Right cardiac atrium (tissue), 5 donors: ENCODE data around the gene FURIN. TPM values are rescaled to one million over a fixed set of nuclear protein-coding genes. Genes with fewer than 3 reads are reported as not detected.
A peak's percentile ranks its signal among the peaks of the same experiment; 100 is the strongest.

Experiments used
- ATAC-seq, 2 donors: fragments of 200-7000 bp; cut with Tn5 transposase; one replicate each; pipeline versions ENCODE4 v1.8.0 to v1.9.1; 2020; ENCODE audit warnings: moderate library complexity in 2 of 2, mild to moderate bottlenecking in 1 of 2
- DNase-seq, 3 donors: peaks; one replicate each; pipeline ENCODE4 v3.0.0-alpha.2; 2020
- H3K27ac ChIP-seq: one replicate; pipeline ENCODE4 v1.5.1; 2013; ENCODE audit warnings: mild to moderate bottlenecking, low read length, control low read depth, moderate library complexity
- H3K27me3 ChIP-seq: one replicate; pipeline ENCODE4 v1.6.1; 2013; ENCODE audit not compliant: control insufficient read depth, insufficient read depth
- H3K4me1 ChIP-seq: one replicate; pipeline ENCODE4 v1.6.1; 2013; ENCODE audit warnings: low read length; ENCODE audit not compliant: control insufficient read depth, insufficient read depth
- H3K4me3 ChIP-seq: one replicate; pipeline ENCODE4 v1.5.1; 2013; ENCODE audit warnings: low read length, control low read depth
- H3K9me3 ChIP-seq: one replicate; pipeline ENCODE4 v1.6.1; 2013; ENCODE audit warnings: low read length; ENCODE audit not compliant: control insufficient read depth
- WGBS: extraction: QIAGEN DNeasy Blood & Tissue Kit; methylation state at CpG from one replicate; pipeline ENCODE4 v1.1.7; 2013; 5-methylcytosine and 5-hydroxymethylcytosine counted together
- intact Hi-C, 4 donors: fragments of 100-400 bp; cut with DNase I; formaldehyde crosslinking; loops; one replicate each; pipeline versions ENCODE4 v1.11.0 to v1.14.0; 2022 to 2023
- polyA plus RNA-seq: library from polyadenylated mRNA; stranded (reverse); fragments of 200-250 nt; gene quantifications from one replicate; pipeline ENCODE4 v1.2.3, GENCODE V29; 2013
- total RNA-seq, 4 donors: library from RNA; stranded (reverse); fragmentation: NEBNext Ultra II Directional; extraction: Animal tissue kit (Norgen Biotek cat#: 25700); gene quantifications; one replicate each; pipeline ENCODE4 v1.2.1, GENCODE V29; 2021
- donor health status: healthy with polysubstance abuse.
- donor health status: DM: no; HTN: yes; CAD: no.
- donor health status: DM: no; HTN: no; CAD: no.
- donor health status: DM: no; HTN: yes; CAD: no; lungs with severe emphysema.
- donor health status: DM: yes; HTN: yes; CAD: no.

The FURIN gene
- total and polyA plus RNA-seq, 5 donors: 57.4 to 69.0 (median 60.1) TPM

DNA sequence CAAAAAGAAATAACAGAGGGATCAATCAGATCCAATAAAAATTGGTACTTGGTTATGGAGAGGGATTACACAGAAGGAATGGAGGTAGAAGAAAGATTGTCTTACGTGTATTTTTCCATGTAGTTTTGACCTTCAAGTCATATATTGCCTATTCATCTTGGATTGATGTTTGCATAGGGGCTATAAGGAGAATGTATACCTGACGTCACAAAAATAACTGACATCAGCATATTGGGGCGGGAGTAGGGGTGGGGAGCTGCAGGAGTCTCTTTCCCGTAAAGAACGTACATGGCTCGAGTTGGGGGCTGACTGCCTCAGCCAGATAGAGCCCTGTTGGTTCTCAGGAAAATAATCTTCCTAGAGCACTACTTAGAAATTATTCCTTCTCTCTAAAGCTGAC lies 5.9 kb upstream of the FURIN start:
- 90% methylated on average over 6 of the region's 6 CpGs for WGBS
- Histone ChIP-seq H3K27ac (no peak overlapping the region), H3K4me3 (no peak overlapping the region), H3K4me1 (no peaks in the 10 kb centered on the region), H3K9me3 (no peaks in the 10 kb centered on the region), H3K27me3 (no peaks in the 10 kb centered on the region)
- intact Hi-C loops: no loop called here
- DNase-seq: no peak
- no peak for ATAC-seq

DNA sequence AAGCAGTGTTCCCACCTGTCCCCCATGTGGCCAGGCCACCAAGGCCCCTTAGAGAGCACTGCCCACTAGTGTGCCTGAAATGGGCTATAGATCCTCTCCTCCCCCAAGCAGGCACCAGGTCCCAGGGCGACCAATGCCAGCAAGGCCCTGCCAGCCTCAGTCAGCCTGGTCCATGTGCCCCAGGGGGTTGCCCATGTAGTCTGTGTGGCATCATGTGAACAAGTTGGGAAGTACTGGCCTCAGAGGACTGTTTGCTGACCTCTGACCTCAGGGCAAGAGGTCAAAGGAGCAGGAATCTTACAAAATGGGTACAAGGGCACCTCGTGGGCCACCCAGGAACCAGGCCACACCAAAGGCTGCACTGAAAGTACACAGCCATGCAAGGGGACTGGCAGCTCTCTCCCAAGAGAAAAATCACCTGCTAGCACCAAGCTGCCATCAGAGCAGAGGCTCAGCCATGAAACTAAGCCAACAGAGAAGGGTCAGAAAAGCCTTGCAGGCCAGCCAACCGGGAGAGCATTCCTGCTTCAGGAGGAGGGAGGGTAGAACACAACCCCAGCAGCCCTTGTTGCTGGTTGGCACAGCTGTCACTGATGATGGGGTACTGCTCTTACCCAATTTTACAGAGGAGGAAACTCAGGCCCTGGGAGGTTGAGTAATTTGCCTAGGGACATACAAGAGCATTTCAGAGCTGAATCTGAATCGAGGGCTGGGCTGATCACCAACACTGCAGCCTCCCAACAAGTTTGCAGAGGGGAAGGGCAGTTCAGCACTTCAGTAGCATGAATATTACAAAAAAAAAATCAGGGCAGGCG lies 5.2 kb upstream of the FURIN start:
- Histone ChIP-seq H3K27ac (peak overlapping the region; percentile 3), H3K27me3 (no peaks in the 10 kb centered on the region), H3K4me1 (peaks cover 2% of the 10 kb centered on the region), H3K9me3 (no peaks in the 10 kb centered on the region), H3K4me3 (no peak overlapping the region)
- ATAC-seq: peak; percentile 48 to 57
- intact Hi-C loops: no loop called here
- WGBS: 67% methylated on average over 5 of the region's 5 CpGs
- DNase-seq: peak in 2 of 3 donors; percentile 51 to 62

DNA sequence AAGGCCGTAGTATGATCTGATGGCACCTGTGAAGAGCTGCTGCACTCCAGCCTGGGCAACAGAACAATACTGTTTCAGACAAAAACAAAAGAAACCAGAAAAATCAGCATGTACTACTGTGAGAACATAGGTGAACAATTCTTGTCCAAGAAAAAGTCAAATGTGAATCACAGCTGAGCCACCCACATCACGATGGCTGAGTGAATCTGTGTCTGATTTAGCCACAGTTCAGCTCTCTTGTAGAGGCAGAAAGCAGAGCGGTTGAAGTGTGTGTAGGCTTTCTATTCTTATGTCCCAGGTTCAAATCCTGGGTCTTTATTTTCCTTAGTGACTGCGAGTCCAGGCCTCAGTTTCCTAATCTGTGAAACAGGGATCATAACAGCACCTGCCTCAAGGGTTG lies 4.4 kb upstream of the FURIN start:
- Histone ChIP-seq H3K27me3 (no peaks in the 10 kb centered on the region), H3K4me3 (no peak overlapping the region), H3K27ac (no peak overlapping the region), H3K4me1 (peaks cover 6% of the 10 kb centered on the region), H3K9me3 (no peaks in the 10 kb centered on the region)
- intact Hi-C loops: no loop called here
- DNase-seq (no peak), ATAC-seq (no peak)
- 92% methylated on average over 4 of the region's 4 CpGs for WGBS

DNA sequence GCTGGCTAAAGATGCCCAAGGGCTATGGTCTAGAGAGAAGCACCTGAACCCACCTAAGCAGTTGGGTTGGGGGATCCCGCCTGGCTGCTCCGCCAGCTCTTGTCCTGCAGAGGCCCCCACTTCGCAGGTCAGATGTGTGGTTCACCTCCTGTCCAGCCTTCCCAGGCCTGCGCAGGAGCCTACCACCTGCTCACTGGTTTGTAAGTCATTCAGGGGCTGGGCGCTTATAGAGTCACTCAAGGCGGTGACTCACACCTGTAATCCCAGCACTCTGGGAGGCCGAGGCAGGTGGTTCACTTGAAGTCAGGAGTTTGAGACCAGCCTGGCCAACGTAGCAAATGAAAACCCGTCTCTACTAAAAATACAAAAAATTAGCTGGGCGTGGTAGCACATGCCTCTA lies 3.9 kb upstream of the FURIN start:
- ATAC-seq: no peak
- no peaks in the 10 kb centered on the region for H3K9me3 ChIP-seq
- no peak overlapping the region for H3K4me3 ChIP-seq
- no peaks in the 10 kb centered on the region for H3K27me3 ChIP-seq
- H3K4me1 ChIP-seq: peaks cover 11% of the 10 kb centered on the region
- DNase-seq: peak in 1 of 3 donors; percentile 40
- no peak overlapping the region for H3K27ac ChIP-seq
- 94% methylated on average over 10 of the region's 10 CpGs for WGBS
- intact Hi-C loops: no loop called here

DNA sequence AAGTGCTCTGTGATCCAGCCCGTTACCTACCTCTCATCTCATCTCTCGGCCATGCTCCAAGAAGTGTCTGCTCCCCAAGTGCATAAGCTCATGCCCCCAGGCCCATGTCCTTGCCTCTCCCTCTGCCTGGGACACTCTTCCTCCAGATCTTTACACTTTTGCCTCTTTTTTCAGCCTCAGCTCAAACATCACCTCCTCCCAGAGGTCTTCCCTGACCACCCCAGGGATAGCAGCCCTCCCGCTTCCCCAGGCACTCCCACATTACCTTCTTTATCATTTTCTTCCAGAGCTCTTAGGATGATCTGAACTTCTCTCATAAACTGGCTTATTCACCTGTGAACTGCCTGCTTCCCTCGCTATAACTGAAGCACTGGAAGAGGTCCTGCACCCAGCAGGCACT lies 2.7 kb upstream of the FURIN start:
- intact Hi-C loops: no loop called here
- Histone ChIP-seq H3K4me1 (peaks cover 16% of the 10 kb centered on the region), H3K4me3 (no peak overlapping the region), H3K9me3 (no peaks in the 10 kb centered on the region), H3K27ac (no peak overlapping the region), H3K27me3 (no peaks in the 10 kb centered on the region)
- 93% methylated on average over 4 of the region's 4 CpGs for WGBS
- ATAC-seq (no peak), DNase-seq (peak in 1 of 3 donors; percentile 19)

DNA sequence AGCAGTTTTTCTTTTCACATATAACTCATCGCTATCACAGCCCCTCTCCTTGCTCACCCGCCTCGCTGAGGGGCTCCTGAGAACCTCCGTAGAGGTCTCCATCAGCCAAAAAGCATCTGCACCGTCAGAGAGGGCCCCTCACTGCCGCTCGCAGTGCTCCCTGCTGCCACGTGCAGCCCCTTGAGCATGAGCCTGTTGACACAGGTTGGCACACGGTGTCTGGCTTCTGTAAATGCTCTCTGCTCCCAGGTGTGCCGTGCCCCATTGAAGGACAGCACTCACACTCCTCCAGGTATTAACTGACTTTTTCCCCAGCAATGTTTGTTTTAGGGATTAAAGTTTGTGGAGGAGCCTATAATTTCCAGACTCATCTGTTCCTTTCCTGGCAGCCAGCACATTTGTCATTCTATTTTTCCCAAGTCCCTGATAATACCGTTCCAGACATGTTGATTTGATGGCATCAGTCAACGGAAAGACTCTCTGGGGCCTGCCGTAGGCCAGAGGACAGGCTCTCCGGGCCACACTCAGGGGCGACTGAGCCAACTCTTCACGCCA lies 2.1 kb upstream of the FURIN start:
- Histone ChIP-seq H3K9me3 (no peaks in the 10 kb centered on the region), H3K4me1 (peaks cover 16% of the 10 kb centered on the region), H3K27me3 (no peaks in the 10 kb centered on the region), H3K27ac (no peak overlapping the region), H3K4me3 (no peak overlapping the region)
- DNase-seq (peak in 1 of 3 donors; percentile 34), ATAC-seq (no peak)
- WGBS: 58% methylated on average over 16 of the region's 16 CpGs
- intact Hi-C loops: no loop called here

DNA sequence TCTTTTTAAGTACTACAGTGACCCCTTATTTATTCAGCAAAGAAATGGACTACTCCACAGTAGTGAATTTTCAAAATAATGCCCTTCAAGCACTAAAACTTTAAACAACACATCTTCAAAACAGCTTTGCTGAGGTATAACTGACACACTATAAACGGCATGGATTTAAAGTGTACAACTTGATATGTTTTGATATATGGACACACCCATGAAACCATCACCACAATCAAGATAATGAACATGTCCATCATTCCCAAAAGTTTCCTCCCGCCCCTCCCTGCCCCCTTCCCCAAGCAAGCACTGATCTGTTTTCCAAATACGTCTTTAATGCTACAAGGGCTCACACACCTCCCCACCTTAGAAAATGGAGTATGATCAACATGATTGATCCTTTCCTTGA lies 1.6 kb upstream of the FURIN start:
- WGBS: 79% methylated on average over 3 of the region's 3 CpGs
- ATAC-seq (no peak), DNase-seq (no peak)
- Histone ChIP-seq H3K27ac (no peak overlapping the region), H3K4me1 (peaks cover 16% of the 10 kb centered on the region), H3K4me3 (no peak overlapping the region), H3K9me3 (no peaks in the 10 kb centered on the region), H3K27me3 (no peaks in the 10 kb centered on the region)
- intact Hi-C loops: no loop called here

DNA sequence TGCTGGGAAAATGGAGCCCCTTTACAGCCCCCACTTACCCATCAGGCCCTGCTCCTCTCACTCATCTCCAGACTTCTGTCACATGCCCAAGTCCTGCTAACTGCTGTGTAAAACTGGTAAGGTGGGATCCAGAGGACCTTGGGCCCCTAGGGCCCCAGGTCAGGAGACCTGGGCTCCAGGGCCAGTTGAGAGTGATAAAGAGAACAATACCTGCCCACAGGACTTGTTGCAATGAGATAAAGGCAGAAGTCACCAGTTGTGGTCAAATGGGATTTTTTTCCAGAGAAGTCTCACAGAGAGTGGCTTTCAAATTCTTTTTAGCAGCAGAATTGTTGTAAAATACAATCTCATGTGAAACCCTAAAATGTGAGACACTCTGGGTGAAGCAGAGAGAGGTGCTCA lies 753 bp downstream of the FURIN start:
- H3K4me1 ChIP-seq: peaks cover 25% of the 10 kb centered on the region
- intact Hi-C loops: no loop called here
- no peak overlapping the region for H3K4me3 ChIP-seq

DNA sequence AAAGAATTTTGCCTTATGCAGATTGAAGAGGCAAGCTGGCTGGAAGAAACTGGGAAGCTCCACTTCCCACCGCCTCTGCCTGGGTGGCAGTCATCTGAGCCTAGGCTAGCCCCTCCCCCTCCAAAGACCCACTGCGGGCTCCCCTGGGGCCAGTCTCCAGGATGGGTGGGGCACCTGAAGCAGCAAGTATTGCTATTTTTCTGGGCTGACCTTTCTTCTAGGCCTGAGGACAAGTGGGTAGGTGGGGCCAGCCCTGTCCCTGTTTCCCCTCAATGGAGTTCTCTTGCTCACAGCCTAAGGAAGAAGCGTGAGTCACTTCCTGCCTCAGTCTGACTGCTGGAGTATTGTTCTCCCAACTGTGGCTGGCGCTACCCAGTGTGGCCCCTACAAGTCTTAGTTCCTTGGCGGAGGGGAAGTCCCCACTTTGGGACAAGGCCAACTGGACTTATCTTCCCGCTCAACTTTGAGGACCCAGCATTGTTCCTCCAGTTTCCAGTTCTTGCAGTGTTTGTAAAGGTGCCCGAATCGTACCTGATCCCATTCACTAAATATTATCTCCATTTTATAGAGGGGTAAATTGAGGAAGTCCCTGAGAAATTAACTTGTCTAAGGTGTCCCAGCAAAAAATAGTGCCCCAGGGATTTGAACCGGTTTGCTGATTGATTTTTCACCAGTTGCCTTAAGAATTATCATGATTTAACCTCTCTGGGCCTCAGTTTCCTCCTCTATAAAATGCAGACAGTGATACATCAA lies 1.4 kb downstream of the FURIN start:
- peak; percentile 91 to 93 (median 93) for DNase-seq
- peak; percentile 84 to 93 for ATAC-seq
- Histone ChIP-seq H3K27ac (peak overlapping the region; percentile 94), H3K4me1 (peaks cover 25% of the 10 kb centered on the region), H3K4me3 (no peak overlapping the region), H3K27me3 (no peaks in the 10 kb centered on the region), H3K9me3 (no peaks in the 10 kb centered on the region)
- whole genome bisulfite sequencing: 42% methylated on average over 9 of the region's 9 CpGs
- intact Hi-C loops: loop anchor here in 1 of 4 donors (5.0 kb wide), 1 partner anchor 152 kb away; the partner anchor contains the start of gene BLM

More for the DNA sequence above, 753 bp downstream of the FURIN start:
- peak in 1 of 3 donors; percentile 1 for DNase-seq
- ATAC-seq: no peak
- H3K27me3 ChIP-seq: no peaks in the 10 kb centered on the region
- H3K9me3 ChIP-seq: no peaks in the 10 kb centered on the region
- peak overlapping the region; percentile 94 for H3K27ac ChIP-seq

DNA sequence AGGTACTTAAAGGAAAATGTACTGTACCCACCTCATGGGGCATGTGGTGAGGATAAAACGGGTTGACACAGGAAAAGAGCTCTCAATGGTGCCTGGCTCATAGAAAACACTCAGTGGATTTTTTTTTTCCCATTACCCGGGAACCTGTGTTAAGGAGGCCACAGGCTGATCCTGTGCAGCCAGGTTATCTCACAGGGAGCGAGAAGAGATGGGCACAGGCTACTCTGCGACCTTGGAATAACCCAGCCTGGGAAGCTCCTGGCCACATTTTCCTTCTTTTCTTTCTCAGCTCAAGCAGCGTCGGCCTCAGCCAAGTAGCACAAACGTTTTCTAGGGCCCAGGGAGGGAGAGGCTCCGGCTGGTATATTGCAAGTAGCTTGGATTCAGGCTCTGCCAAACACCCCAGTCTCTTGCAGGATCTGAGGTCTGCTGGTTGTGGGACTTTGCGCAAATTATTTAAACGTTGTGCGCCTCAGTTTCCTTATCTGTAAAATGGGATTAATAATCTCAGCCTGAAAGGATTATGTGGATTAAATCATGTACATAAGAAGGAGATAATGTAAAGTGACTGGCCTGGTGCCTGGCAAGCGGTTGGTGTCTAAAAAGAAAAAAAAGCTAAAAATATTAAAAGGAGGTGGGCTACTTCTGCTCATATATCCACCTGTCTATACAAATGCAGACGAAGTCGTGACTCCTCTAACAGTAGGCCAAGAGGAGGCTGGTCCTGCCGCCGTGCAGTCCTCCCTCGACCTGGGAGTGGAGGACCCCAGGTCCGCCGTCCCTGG lies 2.2 kb downstream of the FURIN start:
- H3K4me3 ChIP-seq: peak overlapping the region; percentile 99
- DNase-seq: peak in 2 of 3 donors; percentile 34 to 52
- H3K27me3 ChIP-seq: no peaks in the 10 kb centered on the region
- peaks cover 25% of the 10 kb centered on the region for H3K4me1 ChIP-seq
- 25% methylated on average over 19 of the region's 19 CpGs for WGBS
- intact Hi-C loops: loop anchor here in 1 of 4 donors (5.0 kb wide), 1 partner anchor 153 kb away; the partner anchor contains the start of gene BLM
- H3K9me3 ChIP-seq: no peaks in the 10 kb centered on the region
- ATAC-seq: peak; percentile 4 to 6
- peak overlapping the region; percentile 94 for H3K27ac ChIP-seq
